ENCODE data around the gene TRIM31. TPM values are rescaled to one million over a fixed set of nuclear protein-coding genes. Genes with fewer than 3 reads are reported as not detected.

Gene TRIM31
- total RNA-seq, 2 experiments from 2014 or later = not detected

DNA sequence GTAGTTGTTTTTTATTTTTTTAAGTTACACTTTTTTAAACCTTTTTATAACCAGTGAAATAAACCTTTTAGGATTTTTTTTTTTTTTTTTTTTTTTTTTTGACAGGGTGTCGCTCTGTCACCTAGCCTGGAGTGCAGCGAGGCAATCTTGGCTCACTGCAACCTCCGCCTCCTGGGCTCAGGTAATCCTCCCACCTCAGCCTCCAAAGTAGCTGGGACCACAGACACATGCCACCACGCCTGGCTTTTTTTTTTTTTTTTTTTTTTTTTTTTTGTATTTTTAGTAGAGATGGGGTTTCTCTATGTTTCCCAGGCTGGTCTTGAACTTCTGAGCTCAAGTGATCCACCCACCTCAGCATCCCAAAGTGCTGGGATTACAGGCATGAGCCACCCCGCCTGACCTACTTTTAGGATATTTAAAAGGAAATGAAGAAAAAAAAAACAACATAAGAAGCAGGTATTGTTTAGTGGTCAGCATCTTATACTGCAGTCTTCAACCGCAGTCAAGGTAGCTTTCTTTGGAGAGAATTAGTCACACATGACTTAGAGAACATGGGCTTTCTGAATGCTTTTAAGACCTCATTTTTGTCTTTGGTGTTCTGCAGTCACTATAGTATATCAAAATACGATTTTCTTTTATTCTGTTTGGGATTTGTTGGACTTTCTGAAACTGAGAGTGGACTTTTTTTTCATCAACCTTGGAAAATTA, 50.3 kb downstream of the TRIM31 start:
- ChIA-PET CTCF (ENCODE audit: unreplicated experiment) (no interaction called here), POLR2A (interaction anchor here (0.6 kb wide), 2 partner anchors 72 to 1081 kb away, joined by 3 to 5 read pairs; no protein-coding TSS in a partner anchor)
- no peaks in the 10 kb centered on the region for H4K20me1 ChIP-seq (ENCODE audit: insufficient read depth, low read length)
- peak; percentile 12 for DNase-seq (ENCODE audit: low spot score)
- H3K4me2 ChIP-seq (ENCODE audit: low read length) = peak overlapping the region; percentile 92
- H3K4me1 ChIP-seq (ENCODE audit: insufficient read depth, low read length, poor library complexity, severe bottlenecking) = peaks cover 38% of the 10 kb centered on the region
- H3K9me2 ChIP-seq (ENCODE audit: insufficient read depth, low read length) = no peaks in the 10 kb centered on the region
- peak overlapping the region; percentile 81 for H3K4me3 ChIP-seq (ENCODE audit: low read depth, low read length, poor library complexity, severe bottlenecking)
- no peak for TF ChIP-seq CTCF (conservative IDR thresholded peaks at IDR 0.05; ENCODE audit: low read length)
- TF ChIP-seq EZH2phosphoT487 (IDR thresholded peaks at IDR 0.05; ENCODE audit: borderline replicate concordance, low read depth, low read length) = no peak
- H3K79me2 ChIP-seq (ENCODE audit: insufficient read depth, low read depth, low read length) = peaks cover 59% of the 10 kb centered on the region
- no peak overlapping the region for H3K27ac ChIP-seq (ENCODE audit: low read depth, low read length, poor library complexity, severe bottlenecking)
- intact Hi-C loops (cut with micrococcal nuclease; ENCODE audit: unreplicated experiment) = loop anchor here (10.0 kb wide), 2 partner anchors 282 to 1918 kb away; partner anchors contain the start of genes RPP21 and ZKSCAN8
- H3K36me3 ChIP-seq (ENCODE audit: insufficient read depth, low read length) = peaks cover 18% of the 10 kb centered on the region
- BruUV-seq (replicated peaks) = no TSS peak
- no peak overlapping the region for H2AFZ ChIP-seq (ENCODE audit: low read length)
- no peaks in the 10 kb centered on the region for H3K9me3 ChIP-seq (ENCODE audit: low read length)

DNA sequence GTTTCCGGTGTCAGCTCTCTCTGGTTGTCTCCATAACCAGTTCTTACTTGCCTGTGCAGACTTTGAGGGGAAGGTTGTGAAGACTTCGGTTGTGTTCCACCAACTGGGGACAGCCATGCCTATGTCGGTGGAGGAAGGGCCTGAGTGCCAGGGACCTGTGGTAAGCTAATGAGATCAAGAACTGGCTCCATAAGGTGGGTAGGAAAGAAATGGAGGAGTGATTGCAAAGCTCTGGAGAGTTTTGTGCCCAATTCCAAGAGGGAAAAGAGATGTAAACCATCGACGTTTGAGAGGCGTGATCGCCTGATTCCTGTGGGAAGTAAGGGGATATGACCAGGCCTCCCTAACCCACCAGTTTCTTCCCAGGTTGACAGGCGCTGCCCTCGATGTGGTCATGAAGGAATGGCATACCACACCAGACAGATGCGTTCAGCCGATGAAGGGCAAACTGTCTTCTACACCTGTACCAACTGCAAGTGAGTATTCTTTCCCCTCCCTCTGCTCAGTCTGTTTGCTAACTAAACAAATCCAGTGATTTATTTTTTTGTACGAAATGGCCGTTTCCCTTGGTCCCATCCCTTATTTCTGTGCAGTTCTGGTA, 50.9 kb downstream of the TRIM31 start:
- H3K36me3 ChIP-seq (ENCODE audit: insufficient read depth, low read length) = peaks cover 21% of the 10 kb centered on the region
- H3K4me3 ChIP-seq (ENCODE audit: low read depth, low read length, poor library complexity, severe bottlenecking) = peak overlapping the region; percentile 81
- H4K20me1 ChIP-seq (ENCODE audit: insufficient read depth, low read length) = no peaks in the 10 kb centered on the region
- intact Hi-C loops (cut with micrococcal nuclease; ENCODE audit: unreplicated experiment) = loop anchor here (10.0 kb wide), 2 partner anchors 283 to 1917 kb away; partner anchors contain the start of genes RPP21 and ZKSCAN8
- CTCF ChIA-PET (ENCODE audit: unreplicated experiment) = no interaction called here
- TF ChIP-seq EZH2phosphoT487 (IDR thresholded peaks at IDR 0.05; ENCODE audit: borderline replicate concordance, low read depth, low read length) (no peak), CTCF (conservative IDR thresholded peaks at IDR 0.05; ENCODE audit: low read length) (no peak)
- no peaks in the 10 kb centered on the region for H3K9me3 ChIP-seq (ENCODE audit: low read length)
- H3K4me2 ChIP-seq (ENCODE audit: low read length) = peak overlapping the region; percentile 92
- H2AFZ ChIP-seq (ENCODE audit: low read length) = peak overlapping the region; percentile 96
- peak overlapping the region; percentile 46 for H3K27ac ChIP-seq (ENCODE audit: low read depth, low read length, poor library complexity, severe bottlenecking)
- POLR2A ChIA-PET = interaction anchor here (0.6 kb wide), 2 partner anchors 71 to 1081 kb away, joined by 3 to 5 read pairs; no protein-coding TSS in a partner anchor
- peaks cover 38% of the 10 kb centered on the region for H3K4me1 ChIP-seq (ENCODE audit: insufficient read depth, low read length, poor library complexity, severe bottlenecking)
- BruUV-seq (replicated peaks) = TSS peak; percentile 60
- no peaks in the 10 kb centered on the region for H3K9me2 ChIP-seq (ENCODE audit: insufficient read depth, low read length)
- DNase-seq (ENCODE audit: low spot score) = peak; percentile 57
- peaks cover 55% of the 10 kb centered on the region for H3K79me2 ChIP-seq (ENCODE audit: insufficient read depth, low read depth, low read length)

Data from OCI-LY7 (cell line).